GM18520 (cell line): Measurements from ENCODE around the gene UGT1A7.
"Not testable (repeated sequence)": the region's sequence is repeated elsewhere in the genome, so short reads cannot be mapped to it uniquely, and the experiment has no call there.

Experiments
- ATAC-seq: cut with Tn5 transposase; IDR thresholded peaks from one replicate; pipeline ENCODE4 v1.9.1; 2021; ENCODE audit not compliant: unreplicated experiment

The UGT1A7 gene

DNA sequence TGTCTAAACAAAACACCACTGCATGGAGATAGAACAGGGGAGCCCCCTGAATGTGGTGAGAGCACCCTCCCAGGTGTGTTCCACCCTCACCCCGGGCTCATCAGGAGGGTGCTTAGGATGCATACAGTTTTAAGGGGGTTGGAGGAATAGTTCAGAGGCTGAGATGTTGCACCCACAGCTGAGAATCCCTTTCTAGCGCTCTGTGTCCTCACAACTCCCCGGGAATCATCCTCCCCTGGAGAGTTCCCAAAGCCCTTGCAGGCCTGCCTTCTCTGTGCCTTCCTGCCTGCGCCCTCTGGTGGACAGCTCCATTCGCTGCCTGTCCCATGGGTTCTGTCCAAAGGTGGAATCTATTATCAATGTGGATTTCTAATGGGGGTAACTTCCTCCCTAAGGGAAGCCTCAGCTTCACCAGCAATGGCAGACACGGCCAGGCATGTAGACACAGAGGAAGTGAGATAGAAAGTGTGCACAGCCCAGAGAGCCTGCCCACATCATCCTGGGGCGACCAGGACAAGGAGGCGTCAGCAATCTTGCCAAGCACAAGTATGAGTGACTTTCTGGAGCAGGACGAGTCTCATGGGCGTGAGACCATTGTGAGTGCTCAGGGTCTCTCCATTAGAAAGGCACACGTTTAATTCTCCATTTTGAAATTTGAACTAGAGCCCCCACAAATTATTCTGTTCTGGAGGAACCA, 29.8 kb downstream of the UGT1A7 start:
- no peak for ATAC-seq

DNA sequence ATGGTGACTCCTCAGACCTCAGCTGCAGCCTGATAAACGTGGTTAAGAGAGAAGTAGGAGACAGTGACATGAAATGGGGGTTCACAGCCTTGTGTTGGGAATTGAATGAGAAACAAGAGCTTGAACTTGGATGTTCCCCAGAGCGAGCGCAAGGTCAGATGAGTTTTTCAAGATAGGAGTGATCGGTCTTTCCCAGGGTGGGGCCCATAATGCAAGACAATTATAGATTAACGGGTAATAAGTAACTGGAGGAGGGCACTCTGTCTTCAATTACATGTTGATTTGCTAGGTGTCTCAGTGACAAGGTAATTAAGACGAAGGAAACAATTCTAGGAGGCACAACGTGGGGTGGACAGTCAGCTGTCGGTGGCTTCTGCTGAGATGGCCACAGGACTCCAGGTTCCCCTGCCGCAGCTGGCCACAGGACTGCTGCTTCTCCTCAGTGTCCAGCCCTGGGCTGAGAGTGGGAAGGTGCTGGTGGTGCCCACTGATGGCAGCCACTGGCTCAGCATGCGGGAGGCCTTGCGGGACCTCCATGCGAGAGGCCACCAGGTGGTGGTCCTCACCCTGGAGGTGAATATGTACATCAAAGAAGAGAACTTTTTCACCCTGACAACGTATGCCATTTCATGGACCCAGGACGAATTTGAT, 31.0 kb downstream of the UGT1A7 start, which contains the start of gene UGT1A5:
Gene UGT1A5, plus strand, starts transcription at position 297 of the 651 bp plus-strand sequence. Its CDS starts 85 bp downstream, at position 382.
- no peak for ATAC-seq

DNA sequence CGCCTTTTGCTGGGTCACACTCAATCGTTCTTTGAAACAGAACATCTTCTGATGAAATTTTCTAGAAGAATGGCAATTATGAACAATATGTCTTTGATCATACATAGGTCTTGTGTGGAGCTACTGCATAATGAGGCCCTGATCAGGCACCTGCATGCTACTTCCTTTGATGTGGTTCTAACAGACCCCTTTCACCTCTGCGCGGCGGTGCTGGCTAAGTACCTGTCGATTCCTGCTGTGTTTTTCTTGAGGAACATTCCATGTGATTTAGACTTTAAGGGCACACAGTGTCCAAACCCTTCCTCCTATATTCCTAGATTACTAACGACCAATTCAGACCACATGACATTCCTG, 31.5 kb downstream of the UGT1A7 start:
- ATAC-seq = no peak

DNA sequence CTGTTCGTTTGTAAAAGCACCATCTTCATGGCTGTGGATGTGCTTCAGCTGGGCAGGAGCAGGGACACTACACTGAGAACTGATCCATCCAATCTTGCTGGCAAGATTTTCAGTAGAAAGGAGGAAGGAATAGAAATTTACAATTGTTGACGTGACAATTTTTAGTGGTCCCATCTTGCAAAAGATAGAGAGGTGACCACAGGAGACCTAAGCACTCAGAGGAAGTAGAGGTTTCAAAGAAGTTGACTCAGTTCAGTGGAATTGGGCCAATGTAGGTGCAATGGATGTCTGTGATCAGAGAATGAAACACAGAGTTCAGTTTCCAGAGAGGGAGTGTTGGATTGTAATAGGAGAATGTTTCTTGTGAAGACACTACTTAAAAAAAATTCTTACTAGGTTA, 32.4 kb downstream of the UGT1A7 start:
- ATAC-seq = no peak

DNA sequence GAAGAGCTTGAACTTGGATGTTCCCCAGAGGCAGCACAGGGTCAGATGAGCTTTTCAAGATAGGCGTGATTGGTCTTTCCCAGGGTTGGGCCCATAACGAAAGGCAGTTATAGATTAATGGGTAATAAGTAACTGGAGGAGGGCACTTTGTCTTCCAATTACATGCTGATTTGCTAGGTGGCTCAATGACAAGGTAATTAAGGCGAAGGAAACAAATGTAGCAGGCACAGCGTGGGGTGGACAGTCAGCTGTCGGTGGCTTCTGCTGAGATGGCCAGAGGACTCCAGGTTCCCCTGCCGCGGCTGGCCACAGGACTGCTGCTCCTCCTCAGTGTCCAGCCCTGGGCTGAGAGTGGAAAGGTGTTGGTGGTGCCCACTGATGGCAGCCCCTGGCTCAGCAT, 36.9 kb downstream of the UGT1A7 start, which contains the start of gene UGT1A4:
Gene UGT1A4, plus strand, starts transcription at position 185 of the 400 bp plus-strand sequence. Its CDS starts 85 bp downstream, at position 270.
- no peak for ATAC-seq

DNA sequence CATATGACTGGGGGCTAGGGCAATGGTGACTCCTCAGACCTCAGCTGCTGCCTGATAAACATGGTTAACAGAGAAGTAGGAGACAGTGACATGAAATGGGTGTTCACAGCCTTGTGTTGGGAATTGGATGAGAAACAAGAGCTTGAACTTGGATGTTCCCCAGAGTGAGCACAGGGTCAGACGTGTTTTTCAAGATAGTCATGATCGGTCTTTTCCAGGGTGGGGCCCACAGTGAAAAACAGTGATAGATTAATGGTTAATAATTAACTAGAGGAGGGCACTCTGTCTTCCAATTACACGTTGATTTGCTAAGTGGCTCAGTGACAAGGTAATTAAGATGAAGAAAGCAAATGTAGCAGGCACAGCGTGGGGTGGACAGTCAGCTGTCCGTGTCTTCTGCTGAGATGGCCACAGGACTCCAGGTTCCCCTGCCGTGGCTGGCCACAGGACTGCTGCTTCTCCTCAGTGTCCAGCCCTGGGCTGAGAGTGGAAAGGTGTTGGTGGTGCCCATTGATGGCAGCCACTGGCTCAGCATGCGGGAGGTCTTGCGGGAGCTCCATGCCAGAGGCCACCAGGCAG, 47.1 kb downstream of the UGT1A7 start, which contains the start of gene UGT1A3:
Gene UGT1A3, plus strand, starts transcription at position 320 of the 579 bp plus-strand sequence. Its CDS starts 85 bp downstream, at position 405.
- ATAC-seq = no peak

DNA sequence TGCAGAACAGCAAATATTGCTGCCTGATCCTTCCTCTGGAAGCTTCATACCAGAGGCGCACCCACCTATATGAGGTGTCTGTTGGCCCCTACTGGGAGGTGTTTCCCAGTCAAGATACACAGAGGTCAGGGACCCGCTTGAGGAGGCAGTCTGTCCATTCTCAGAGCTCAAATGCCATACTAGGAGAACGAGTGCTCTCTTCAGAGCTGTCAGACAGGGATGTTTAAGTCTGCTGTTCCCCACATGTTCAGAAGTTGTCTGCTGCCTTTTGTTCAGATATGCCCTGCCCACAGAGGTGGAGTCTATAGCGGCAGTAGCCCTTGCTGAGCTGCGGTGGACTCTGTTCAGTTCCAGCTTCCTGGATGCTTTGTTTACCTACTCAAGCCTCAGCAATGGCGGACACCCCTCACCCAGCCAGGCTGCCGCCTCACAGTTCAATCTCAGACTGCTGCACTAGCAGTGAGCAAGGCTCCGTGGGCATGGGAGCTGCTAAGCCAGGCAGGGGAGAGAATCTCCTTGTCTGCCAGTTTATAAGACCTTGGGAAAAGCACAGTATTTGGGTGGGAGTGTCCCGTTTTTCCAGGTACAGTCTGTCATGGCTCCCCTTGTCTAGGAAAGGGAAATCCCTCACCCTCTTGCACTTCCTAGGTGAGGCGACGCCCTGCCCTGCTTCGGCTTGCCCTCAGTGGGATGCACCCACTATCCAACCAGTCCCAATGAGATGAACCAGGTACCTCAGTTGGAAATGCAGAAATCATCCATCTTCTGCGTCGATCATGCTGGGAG, 55.4 kb downstream of the UGT1A7 start:
- ATAC-seq = not testable (repeated sequence)

DNA sequence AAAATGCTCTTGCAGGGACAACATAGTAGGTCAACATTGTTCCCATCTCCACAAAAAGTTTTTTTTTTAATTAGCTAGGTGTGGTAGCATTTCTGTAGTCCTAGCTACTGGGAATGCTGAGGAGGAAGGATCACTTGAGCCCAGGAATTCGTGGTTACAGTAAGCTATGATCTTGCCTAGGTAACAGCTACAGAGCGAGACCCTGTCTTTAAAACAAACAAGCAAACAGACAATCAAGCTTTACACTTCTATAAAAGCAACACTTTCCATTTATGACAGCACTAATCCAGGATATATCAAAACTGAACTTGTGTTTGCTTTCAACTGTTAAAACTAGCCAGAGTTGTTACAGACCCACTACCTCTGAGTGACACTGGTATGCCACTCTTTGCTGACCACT, 59.2 kb downstream of the UGT1A7 start:
- no peak for ATAC-seq

DNA sequence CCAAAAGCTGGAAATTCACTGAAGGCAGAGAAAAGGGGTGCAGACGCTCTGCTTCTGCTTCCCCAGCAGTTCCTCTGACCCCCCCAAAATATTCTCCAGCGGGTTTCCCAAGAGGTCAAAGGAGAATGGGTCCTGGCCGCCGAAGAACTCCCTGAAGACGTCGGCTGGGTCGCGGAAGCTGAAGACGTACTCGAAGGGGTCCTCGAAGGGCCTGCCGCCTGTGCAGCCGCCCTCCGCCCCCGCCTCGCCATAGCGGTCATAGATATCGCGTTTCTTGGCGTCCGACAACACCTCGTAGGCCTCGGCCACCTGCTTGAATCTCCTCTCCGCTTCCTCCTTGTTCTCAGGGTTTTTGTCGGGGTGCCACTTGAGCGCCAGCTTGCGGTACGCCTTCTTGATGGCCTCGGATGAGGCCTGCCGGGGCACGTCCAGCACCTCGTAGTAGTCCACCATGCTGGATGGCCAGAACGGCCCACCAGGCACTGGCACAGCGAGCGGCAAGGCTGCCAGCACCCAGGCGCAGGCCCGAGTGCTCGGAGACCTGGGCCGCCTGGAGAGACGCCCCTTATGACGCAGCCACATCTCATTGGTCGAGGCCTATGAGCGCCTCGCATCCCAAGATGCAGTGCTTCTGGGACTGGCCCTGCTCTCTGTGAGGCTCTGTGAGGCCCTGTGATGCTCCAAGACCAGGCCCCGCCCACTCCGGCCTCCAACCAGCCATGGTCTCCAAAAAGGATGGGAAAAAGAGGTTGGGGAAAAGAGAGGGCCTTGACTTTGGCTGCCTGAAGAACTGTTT, 62.0 kb downstream of the UGT1A7 start:
- no peak for ATAC-seq

DNA sequence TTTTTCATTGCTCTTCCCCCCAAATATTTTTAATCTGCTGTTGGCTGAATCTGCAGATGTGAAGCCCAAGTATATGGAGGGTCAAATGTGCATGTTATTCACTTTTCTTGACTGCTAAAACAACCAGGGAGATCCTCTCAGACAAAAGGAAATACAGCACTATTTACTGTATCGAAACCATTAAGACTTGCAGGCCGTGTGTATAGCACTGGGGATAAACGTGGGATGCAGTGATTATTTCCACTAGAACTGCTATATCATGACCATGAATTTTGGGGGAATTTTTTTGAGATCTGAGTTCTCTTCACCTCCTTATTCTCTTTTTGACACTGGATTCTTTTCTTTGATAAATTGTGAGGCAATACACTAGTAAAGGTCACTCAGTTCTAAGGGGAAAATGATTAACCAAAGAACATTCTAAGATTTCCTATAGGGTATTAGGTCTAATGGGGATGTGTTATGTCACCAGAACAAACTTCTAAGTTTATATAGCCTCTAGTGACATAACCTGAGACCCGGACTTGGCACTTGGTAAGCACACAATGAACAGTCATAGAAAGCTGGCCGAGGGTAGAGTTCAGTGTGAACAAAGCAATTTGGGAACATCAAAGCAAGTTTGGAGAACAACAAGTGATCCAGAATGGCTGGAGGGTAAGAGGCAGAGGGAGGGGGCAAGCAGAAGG, 63.5 kb downstream of the UGT1A7 start:
- ATAC-seq = no peak

DNA sequence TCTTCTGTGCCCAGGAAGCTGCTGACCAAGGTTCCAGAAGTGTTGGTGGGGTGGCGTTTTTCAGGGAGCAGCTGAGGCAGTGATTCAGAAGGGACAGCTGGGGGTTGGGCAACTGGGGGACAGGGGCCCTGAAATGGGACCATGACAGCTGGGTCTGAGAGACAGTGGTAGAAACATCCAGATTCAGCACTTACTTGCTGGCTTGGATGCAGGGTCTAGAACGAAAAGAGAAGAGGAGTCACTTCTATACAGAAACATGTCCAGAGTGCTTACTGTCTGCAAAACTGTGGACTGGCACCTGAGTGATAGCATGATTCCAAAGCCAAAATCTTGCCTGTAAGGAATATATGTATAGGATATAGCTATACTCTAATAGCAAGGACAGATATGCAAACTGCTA, 64.1 kb downstream of the UGT1A7 start:
- ATAC-seq = not testable (repeated sequence)

DNA sequence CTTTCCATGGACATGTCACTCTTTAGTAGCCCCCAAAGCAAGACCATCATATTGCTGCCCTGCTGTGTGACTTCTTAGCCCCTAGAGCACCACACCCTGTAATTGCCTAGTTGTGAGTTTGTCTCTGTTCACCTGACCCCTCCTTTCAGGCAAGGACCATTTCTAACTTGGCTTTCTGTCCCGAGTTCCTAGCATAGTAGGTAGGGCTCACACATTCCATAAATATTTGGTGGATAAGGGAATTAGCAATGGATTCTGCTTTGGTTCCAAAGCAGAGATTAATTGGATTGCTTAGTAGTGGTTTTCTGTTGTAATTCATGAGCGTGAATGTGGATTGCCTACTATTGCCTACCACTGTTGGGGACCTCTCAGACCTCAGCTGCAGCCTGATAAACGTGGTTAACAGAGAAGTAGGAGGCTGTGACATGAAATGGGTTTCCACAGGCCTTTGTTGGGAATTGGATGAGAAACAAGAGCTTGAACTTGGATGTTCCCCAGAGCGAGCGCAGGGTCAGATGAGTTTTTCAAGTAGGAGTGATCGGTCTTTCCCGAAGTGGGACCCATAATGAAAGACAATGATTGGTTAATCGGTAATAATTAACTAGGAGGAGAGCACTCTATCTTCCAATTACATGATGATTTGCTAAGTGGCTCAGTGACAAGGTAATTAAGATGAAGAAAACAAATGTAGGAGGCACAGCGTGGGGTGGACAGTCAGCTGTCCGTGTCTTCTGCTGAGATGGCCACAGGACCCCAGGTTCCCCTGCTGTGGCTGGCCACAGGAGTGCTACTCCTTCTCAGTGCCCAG, 65.0 kb downstream of the UGT1A7 start:
- no peak for ATAC-seq

DNA sequence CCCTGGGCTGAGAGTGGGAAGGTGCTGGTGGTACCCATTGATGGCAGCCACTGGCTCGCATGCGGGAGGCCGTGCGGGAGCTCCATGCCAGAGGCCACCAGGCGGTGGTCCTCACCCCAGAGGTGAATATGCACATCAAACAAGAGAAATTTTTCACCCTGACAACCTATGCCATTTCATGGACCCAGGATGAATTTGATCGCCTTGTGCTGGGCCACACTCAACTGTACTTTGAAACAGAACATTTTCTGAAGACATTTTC, 65.5 kb downstream of the UGT1A7 start:
- ATAC-seq = no peak

DNA sequence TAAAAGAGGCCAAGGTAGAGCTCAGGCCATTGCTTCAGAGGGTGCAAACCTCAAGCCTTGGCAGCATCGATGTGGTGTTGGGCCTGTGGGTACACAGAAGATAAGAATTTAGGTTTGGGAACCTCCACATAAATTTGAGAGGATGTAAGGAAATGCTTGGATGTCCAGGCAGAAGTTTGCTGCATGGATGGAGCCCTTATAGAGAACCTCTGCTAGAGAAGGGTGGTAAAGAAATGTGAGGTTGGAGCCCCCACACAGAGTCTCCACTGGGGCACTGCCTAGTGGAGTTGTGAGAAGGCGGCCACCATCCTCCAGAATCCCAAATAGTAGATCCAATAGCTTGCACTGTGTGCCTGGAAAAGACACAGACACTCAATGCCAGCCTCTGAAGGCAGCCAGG, 69.0 kb downstream of the UGT1A7 start:
- not testable (repeated sequence) for ATAC-seq

DNA sequence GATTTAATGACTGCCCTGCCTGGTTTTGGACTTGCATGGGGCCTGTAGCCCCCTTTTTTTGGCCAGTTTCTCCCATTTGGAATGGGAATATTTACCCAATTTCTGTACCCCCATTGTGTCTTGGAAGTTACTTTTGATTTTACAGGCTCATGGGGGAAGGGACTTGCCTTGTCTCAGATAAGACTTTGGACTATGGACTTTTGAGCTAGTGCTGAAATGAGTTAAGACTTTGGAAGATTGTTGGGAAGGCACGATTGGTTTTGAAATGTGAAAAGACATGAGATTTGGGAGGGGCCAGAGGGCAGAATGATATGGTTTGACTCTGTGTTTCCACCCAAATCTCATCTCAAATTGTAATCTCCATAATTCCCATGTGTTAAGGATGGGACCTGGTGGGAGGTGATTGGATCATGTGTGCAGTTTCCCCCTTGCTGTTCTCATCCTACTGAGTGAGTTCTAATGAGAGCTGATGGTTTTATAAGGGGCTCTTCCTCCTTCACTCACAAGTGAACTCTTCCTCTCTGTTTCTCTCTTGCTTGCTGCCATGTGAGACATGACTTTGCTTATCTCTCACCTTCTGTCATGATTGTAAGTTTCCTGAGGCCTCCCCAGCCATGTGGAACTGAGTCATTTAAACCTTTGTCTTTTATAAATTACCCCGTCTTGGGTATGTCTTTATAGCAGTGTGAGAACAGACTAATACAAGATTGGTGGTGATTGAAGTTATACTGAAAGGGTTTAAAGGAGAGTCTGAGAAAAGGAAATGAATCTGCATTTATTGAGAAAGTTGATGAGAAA, 69.7 kb downstream of the UGT1A7 start:
- not testable (repeated sequence) for ATAC-seq

DNA sequence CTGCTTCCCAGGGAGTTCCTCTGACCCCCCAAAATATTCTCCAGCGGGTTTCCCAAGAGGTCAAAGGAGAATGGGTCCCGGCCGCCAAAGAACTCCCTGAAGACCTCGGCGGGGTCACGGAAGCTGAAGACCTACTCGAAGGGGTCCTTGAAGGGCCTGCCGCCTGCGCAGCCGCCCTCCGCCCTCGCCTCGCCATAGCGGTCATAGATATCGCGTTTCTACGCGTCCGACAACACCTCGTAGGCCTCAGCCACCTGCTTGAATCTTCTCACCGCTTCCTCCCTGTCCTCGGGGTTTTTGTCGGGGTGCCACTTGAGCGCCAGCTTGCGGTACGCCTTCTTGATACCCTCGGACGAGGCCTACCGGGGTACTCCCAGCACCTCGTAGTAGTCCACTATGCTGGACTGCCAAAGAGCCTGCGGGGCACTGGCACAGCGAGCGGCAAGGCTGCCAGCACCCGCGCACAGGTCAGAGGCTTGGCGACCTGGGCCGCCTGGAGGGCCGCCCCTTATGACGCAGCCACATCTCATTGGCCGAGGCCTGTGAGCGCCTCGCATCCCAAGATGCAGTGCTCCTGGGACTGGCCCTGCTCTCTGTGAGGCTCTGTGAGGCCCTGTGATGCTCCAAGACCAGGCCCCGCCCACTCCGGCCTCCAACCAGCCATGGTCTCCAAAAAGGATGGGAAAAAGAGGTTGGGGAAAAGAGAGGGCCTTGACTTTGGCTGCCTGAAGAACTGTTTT, 73.3 kb downstream of the UGT1A7 start:
- ATAC-seq = no peak

DNA sequence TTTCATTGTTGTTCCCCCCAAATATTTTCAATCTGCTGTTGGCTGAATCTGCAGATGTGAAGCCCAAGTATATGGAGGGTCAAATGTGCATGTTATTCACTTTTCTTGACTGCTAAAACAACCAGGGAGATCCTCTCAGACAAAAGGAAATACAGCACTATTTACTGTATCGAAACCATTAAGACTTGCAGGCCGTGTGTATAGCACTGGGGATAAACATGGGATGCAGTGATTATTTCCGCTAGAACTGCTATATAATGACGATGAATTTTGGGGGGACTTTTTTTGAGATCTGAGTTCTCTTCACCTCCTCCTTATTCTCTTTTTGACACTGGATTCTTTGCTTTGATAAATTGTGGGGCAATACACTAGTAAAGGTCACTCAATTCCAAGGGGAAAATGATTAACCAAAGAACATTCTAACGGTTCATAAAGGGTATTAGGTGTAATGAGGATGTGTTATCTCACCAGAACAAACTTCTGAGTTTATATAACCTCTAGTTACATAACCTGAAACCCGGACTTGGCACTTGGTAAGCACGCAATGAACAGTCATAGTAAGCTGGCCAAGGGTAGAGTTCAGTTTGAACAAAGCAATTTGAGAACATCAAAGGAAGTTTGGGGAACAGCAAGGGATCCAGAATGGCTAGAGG, 74.9 kb downstream of the UGT1A7 start:
- ATAC-seq = no peak
